DMS53 treated with DMSO at 0.1 percent for 48 hours (cell line): Measurements from ENCODE around the gene IL27RA.
"Not testable (repeated sequence)": the region's sequence is repeated elsewhere in the genome, so short reads cannot be mapped to it uniquely, and the experiment has no call there.

ENCODE experiments used
- DNase-seq: peaks from one replicate; lab custom pipeline; 2025; ENCODE audit not compliant: unreplicated experiment; lab: John Stamatoyannopoulos, UW

IL27RA gene

DNA sequence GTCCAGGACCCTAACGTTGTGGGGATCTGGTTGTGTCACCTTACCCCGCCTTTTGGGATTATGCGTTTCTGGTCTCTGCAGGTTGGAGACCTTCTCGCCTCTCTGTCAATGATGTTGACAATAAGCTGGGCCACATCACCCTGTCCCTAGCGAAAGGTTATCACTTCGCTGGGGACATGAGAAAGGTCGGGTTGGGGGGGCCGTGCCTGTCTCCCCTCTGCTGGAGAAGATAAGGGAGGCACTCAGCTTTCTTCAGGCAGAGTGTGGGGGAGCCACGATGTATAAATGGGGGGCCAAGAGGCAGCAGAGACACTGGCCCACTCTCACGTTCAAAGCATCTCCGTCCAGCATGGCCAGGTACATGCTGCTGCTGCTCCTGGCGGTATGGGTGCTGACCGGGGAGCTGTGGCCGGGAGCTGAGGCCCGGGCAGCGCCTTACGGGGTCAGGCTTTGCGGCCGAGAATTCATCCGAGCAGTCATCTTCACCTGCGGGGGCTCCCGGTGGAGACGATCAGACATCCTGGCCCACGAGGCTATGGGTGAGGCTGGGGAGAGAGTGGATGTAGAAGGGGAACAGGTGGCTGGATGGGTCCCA is 3.6 kb upstream of the IL27RA start, which contains the start of gene RLN3:
Gene RLN3 (plus strand): TSS at position 293 of the 595 bp plus-strand sequence. CDS start 57 bp downstream, at position 350.
- DNase-seq: no peak

DNA sequence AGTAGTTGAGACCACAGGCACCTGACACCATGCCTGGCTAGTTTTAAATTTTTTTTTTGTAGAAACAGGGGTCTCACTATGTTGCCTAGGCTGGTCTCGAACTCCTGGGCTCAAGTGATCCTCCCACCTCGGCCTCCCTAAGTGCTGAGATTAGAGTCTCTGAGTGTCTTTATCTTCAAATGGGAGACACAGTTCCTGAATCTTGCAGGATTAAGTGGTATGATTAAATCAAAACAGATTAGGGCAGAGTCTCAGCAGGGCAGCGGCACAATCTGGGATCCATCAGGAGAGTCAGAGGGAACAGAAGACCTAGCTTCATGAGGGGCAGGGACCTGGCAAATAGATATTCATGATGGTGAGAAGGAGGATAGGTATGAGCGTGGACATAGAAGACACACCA is 2.7 kb upstream of the IL27RA start:
- no peak for DNase-seq

DNA sequence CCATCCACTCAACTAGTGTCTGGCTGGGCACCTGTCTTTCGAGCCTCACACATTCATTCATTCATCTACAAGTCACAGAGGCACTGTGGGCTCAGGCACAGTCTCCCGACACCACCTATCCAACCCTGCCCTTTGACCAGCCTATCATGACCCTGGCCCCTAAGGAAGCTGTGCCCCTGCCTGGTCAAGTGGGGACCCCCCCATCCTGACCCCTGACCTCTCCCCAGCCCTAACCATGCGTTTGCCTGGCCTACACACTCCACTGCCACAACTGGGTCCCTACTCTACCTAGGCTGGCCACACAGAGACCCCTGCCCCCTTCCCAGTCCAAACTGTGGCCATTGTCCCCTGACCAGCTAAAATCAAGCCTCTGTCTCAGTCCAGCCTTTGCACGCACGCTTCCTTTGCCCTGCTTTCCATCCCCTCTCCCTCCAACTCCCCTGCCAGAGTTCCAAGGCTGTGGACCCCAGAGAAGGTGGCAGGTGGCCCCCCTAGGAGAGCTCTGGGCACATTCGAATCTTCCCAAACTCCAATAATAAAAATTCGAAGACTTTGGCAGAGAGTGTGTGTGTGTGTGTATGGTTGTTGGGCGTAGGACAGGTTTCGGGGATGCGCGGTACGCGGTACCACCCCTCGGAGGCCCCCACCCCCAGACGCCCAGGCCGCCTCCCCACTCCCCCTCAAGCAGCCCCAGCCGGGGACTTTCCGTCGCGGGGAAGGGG is 404 bp upstream of the IL27RA start:
- DNase-seq: no peak

DNA sequence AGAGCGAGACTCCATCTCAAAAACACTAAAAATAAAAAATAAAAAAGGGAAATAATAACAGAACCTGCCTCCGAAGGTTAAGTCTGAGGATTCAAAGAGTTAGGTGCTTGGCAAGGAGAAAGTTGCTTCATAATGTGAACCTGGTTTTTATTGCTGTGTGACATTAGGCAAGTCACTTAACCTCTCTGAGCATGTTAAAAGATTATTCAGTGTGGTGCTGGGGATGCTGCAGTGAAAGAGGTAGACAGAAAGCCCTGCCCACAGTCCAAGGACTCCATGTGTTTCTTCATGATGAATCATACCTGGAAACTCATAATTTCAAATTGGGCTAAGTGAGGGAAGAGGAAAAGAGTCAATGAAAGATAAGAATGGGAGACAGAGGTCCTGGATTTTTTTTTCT is 2.4 kb downstream of the IL27RA start:
- no peak for DNase-seq

DNA sequence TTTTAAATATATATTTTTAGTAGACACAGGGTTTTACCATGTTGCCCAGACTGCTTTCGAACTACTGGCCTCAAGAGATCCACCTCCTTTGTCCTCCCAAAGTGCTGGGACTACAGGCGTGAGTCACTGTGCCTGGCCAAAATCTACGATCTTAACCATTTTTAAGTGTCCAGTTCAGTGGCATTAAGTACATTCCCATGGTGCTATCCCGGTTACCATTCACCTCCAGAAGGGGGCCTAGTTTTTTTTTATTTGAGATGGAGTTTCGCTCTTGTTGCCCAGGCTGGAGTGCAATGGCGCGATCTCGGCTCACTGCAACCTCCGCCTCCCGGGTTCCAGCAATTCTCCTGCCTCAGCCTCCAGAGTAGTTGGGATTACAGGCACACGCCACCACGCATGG is 3.6 kb downstream of the IL27RA start:
- DNase-seq: not testable (repeated sequence)

DNA sequence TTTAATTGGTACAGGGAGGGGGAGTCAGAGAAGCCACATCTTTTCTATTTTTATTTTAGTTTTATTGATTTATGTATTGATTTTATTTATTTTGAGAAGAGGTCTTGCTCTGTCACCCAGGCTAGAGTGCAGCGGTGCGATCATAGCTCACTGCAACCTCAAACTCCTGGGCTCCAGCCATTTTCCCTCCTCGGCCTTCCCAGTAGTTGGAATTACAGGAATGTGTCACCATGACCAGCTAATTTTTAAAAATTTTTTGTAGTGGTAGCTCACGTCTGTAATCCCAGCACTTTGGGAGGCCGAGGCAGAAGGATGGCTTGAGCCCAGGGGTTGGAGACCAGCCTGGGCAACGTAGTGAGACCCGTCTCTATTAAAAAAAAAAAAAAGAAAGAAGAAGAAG is 4.1 kb downstream of the IL27RA start:
- no peak for DNase-seq

DNA sequence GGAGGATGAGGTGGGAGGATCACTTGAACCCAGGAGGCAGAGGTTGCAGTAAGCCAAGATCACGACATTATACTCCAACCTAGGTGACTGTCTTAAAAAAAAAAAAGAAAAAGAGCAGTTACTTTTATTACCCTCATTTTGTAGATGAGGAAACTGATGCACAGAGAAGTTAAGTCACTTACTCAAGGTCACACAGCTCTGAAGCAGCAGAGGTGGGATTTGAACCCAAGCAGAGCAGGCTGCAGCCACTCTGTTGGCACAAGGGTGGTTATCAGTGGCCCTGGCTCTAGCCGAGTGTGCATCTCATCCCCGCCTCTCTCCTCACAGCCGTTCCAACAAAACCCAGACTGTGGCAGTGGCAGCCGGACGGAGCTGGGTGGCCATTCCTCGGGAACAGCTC is 7.6 kb downstream of the IL27RA start:
- DNase-seq: no peak

DNA sequence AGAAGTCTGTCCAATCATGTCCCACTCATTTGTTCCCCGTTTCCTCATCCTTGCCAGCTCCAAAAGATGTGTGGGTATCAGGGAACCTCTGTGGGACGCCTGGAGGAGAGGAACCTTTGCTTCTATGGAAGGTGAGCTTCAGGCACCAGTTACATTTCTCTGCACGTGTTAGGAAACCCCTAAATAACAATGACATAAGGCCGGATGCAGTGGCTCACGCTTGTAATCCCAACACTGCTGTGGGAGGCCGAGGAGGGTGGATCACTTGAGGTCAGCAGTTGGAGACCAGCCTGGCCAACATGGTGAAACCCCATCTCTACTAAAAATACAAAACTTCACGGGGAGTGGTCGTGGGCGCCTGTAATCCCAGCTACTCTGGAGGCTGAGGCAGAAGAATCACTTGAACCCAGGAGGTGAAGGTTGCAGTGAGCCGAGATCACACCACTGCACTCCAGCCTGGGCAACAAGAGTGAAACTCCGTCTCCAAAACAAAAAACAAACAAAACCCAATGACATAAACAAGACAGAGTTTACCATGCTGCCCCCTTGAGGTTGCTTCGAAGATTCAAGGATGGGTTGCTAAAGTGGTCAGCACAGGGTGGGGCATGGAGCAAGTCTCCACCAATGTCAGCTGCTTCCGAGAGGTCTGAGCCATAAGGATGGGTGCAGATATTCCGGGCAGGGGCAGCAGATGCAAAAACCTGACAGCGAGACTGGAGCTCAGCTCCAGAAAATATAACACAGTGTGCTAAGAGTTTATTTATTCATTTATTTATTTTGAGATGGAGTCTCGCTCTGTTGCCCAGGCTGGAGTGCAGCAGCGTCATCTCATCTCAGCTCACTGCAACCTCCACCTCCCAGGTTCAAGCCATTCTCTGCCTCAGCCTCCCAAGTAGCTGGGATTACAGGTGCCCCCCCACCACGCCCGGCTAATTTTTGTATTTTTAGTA is 11.4 kb downstream of the IL27RA start:
- DNase-seq: not testable (repeated sequence)

DNA sequence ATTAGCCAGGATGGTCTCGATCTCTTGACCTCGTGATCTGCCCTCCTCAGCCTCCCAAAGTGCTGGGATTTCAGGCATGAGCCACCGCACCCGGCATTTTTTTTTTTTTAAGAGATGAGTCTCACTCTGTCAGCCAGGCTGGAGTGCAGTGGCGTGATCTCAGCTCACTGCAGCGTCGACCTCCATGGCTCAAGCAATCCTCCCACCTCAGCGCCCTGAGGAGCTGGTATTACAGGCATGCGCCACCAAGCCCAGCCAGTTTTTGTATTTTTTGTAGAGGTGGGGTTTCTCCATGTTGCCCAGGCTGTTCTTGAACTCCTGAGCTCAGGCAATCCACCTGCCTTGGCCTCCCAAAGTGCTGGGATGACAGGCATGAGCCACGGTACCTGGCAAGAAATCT is 16.3 kb downstream of the IL27RA start:
- DNase-seq: not testable (repeated sequence)

DNA sequence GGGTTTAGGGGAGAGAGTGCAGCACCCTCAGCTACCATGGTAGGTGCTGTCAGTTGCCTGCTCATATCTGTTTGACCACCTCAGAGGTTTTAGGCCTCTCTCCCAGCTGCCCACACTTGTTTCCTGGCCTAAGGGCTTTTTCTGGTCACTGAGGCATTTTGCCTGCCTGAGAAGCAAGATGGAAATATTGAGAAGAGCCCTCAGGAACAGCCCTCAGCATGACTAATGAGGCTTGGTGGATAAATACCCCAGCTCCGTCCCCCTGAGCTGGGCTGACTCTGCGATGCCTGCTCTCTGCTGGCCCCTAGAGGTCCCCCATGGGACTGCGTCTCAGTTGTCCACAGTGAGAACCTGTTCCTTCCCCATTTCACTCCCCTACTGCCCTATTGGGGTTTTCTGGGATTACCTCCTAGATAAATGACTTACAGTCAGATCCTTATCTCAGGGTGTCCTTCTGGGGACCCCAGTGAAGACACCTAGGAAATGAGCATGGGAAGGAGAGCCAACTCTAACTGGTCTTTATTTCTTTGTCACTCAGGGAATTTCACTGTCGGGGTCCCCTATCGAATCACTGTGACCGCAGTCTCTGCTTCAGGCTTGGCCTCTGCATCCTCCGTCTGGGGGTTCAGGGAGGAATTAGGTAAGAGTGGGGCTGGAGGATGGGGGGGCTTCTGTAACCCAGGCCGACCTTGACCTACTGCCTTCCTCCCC is 17.0 kb downstream of the IL27RA start:
- DNase-seq: peak; percentile 27

DNA sequence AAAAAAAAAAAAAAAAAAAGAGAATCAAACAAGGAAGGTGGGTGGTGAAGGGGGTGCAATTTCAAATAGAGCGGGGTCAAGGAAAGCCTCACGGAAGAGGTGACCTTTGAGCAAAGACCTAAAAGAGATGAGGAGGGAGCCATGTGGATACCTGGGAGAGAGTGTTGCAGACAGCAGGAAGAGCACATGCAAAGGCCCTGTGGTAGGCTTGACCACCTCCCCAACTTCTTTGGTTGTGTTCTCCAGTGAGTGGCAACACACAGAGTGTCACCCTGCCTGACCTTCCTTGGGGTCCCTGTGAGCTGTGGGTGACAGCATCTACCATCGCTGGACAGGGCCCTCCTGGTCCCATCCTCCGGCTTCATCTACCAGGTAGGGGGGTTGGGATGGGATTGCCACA is 18.9 kb downstream of the IL27RA start:
- DNase-seq: no peak

DNA sequence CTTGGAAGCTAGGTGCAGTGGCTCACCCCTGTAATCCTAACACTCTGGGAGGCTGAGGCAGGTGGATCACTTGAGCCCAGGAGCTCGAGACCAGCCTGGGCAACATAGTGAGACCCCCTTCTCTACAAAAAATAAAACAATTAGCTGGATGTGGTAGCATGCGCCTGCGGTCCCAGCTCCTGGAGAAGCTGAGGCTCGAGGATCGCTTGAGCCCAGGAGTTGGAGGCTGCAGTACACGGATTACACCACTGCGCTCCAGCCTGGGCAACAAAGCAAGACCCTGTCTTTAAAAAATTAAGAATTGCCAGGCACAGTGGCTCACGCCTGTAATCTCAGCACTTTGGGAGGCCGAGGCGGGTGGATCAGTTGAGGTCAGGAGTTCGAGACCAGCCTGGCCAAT is 19.4 kb downstream of the IL27RA start:
- DNase-seq: not testable (repeated sequence)

DNA sequence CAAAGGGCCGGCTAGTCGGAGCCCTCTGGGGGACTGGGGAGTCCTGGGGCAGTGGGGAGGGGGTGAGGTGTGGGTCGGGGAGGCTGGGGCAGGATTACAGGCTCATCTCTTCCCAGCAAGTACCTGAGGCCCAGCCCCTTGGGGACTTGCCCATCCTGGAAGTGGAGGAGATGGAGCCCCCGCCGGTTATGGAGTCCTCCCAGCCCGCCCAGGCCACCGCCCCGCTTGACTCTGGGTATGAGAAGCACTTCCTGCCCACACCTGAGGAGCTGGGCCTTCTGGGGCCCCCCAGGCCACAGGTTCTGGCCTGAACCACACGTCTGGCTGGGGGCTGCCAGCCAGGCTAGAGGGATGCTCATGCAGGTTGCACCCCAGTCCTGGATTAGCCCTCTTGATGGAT is 20.4 kb downstream of the IL27RA start:
- no peak for DNase-seq

DNA sequence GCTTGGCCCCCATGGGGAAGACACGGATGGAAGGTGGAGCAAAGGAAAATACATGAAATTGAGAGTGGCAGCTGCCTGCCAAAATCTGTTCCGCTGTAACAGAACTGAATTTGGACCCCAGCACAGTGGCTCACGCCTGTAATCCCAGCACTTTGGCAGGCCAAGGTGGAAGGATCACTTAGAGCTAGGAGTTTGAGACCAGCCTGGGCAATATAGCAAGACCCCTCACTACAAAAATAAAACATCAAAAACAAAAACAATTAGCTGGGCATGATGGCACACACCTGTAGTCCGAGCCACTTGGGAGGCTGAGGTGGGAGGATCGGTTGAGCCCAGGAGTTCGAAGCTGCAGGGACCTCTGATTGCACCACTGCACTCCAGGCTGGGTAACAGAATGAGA is 20.9 kb downstream of the IL27RA start:
- no peak for DNase-seq

DNA sequence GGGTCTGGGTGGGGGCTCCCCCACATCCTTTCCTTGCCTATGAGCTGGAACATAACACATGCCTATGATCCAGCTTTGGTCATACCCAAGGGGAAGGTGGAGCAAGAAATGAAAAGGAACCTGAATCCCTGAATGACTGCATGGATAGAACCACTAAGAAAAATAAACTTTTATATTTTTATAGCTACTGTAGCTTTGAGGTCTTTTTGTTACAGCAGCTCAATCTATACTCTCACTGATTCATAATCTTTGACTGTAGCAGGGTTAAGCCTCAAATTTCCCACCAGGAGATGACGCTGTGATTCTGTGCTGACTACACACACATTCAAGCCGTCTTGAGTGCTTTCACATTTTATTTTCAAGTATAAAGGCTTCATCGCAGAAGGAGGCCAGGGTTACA is 21.5 kb downstream of the IL27RA start:
- no peak for DNase-seq

DNA sequence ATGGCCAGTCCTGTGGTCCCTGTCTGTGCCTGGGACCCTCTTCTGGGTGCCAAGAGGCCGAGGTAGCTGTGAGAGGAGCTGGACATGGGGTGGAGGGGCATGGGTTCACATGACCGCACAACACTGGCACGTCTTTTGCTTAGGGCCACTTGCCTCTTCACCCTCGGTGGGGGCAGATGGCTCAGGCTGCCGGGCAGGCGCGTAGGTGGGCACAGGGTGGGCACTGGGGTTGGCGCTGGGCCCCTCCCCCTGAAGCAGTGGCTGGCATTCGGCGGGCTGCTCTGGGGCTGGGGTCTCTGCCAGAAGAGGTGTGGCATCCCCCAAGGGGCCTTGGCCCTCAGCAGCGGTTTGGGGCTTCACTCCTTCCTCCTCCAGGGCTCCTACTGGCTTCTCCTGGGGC is 21.9 kb downstream of the IL27RA start:
- no peak for DNase-seq

DNA sequence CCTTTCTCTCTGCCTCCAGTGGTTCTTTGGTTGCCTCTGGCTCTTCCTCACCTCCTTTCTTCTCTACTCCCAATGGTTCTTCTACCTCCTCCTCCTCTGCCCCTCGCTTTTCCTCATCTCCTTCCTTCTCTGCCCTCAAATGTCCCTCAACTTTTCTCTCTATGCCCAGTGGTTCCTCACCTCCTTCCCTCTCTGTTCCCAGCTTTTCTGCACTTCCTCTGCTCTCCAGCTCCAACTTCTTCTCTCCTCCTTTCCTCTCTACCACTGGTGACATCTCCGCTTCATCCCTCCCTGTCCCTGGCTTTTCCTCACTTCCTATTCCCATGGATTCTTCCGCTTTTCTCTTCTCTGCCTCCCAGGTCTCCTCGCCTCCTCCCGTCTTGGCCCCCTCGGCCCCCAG is 22.5 kb downstream of the IL27RA start:
- DNase-seq: no peak

DNA sequence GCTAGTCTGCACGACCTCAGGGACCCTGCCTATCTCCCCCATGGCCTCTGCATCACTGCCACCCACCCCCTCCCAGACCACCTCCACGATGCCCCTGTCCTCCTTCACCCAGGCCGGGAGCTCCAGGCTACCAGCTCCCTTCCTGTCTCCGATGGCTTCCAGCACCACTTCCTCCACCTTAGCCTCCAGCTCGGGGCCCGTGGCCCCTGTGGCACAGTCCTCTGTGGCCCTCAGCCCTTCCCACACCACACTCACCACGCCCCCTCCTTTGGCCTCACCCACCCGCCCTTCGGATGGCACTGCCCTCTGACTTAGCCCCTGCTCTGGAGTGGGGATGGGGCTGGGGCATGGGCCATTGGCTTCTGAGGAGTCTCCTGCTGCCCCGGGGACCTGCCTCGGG is 23.2 kb downstream of the IL27RA start:
- no peak for DNase-seq

DNA sequence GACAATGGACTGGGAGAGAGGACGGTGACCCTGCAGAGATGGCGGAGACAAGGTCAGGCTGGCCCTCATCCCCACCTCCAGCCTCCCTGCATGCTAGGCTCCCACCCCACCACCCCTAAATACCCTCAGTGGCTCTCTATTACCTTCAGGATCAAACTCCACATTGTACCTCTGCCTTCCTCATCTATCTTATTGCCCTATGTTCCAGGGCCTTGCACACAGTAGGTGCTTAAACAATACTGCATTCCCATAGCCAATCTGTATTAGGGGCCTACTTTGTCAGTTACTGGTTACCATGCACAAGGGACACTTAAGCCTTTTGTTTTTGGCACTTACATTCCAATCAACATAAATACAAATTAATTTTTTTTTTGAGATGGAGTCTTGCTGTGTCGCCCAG is 23.8 kb downstream of the IL27RA start:
- no peak for DNase-seq

DNA sequence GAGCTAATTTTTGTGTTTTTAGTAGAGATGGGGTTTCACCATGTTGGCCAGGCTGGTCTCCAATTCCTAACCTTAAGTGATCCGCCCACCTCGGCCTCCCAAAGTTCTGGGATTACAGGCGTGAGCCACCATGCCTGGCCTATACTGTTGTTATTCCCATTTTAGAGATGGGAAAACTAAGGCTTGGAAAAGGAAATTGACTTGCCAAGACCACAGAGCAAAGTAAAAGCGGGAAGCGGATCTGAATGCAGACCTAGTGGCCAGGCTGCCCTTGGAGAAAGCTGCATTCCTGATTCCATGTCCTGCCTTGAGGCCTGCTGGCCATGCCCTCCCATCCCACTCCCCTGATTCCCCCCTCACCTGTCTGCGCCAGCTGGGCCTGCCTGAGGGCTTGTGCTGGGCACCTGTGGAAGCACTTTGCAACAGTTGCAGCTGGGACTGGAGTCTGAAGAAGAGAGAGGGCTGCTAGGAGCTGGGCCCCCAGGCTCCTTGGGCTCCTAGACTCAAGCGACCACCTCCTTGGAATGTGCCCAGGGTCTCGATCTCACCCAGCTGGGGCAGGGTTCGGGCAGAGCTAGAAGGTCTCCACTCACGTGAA is 24.6 kb downstream of the IL27RA start:
- DNase-seq: no peak
